ENCODE data around the gene TPD52L2. TPM values are rescaled to one million over a fixed set of nuclear protein-coding genes. Genes with fewer than 3 reads are reported as not detected.

The TPD52L2 gene
- polyA plus RNA-seq, 1 experiment: 202 TPM

DNA sequence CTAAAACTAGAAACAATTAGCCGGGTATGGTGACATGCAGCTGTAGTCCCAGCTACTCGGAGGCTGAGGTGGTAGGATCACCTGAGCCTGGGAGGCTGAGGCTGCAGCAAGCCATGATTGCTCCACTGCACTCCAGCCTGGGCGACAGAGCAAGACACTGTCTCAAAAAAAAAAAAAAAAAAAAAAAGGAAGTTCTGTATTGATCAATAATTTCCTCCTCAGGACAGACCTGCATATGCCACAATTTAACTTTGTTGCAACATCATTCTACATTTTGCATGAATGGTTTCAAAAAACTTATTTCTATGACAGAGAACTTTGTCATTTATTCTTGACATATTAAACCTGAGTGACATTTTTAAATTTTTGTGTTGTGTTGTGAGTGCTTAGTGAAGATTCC, 35.3 kb downstream of the TPD52L2 start:
- no peaks in the 10 kb centered on the region for H3K27me3 ChIP-seq (ENCODE audit: control insufficient read depth, insufficient read depth, low read length)
- H3K9me3 ChIP-seq (ENCODE audit: control insufficient read depth, insufficient read depth, low read length): no peaks in the 10 kb centered on the region
- ChIA-PET POLR2A (no interaction called here), CTCF (no interaction called here)
- no peak overlapping the region for H3K4me3 ChIP-seq (ENCODE audit: low read depth, low read length)
- TF ChIP-seq, protein P1, sequence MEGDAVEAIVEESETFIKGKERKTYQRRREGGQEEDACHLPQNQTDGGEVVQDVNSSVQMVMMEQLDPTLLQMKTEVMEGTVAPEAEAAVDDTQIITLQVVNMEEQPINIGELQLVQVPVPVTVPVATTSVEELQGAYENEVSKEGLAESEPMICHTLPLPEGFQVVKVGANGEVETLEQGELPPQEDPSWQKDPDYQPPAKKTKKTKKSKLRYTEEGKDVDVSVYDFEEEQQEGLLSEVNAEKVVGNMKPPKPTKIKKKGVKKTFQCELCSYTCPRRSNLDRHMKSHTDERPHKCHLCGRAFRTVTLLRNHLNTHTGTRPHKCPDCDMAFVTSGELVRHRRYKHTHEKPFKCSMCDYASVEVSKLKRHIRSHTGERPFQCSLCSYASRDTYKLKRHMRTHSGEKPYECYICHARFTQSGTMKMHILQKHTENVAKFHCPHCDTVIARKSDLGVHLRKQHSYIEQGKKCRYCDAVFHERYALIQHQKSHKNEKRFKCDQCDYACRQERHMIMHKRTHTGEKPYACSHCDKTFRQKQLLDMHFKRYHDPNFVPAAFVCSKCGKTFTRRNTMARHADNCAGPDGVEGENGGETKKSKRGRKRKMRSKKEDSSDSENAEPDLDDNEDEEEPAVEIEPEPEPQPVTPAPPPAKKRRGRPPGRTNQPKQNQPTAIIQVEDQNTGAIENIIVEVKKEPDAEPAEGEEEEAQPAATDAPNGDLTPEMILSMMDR (IDR thresholded peaks at IDR 0.05; ENCODE audit: low read depth, low read length): no peak
- no peak overlapping the region for H3K27ac ChIP-seq (ENCODE audit: low read depth, low read length)
- DNase-seq (ENCODE audit: low read depth, low spot score): no peak

DNA sequence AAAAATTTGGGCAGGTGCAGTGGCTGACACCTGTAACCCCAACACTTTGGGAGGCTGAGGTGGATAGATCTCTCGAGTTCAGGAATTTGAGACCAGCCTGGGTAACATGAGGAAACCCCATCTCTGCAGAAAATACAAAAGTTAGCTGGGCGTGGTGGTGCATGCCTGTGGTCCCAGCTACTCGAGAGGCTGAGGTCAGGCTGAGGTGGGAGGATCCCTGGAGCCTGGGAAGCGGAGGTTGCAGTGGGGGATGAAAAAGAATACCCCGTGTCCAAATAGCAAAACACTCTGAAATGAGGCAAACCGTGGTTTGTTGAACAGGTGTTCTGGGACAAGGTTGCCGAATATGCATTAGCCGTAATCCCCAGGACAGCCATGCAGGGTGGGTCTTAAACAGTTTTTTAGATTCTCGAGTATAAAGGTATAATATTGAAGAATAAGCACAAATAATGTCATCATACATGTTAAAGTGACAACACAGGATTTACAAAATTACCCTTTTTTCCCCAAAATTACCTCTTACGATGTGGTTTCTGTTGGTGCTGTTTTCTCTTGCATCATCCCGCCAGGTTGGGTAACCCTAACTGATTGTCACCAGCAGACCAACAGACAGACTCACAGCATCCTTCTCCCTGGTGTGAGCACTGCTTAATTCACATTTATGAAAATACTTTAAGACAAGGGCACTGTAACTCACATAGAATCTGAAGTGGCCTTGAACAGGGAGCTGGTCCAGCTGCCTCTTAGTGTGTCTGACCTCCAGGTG, 38.9 kb downstream of the TPD52L2 start:
- ChIA-PET CTCF (no interaction called here), POLR2A (no interaction called here)
- TF ChIP-seq, protein P1 (IDR thresholded peaks at IDR 0.05; ENCODE audit: low read depth, low read length): no peak
- Histone ChIP-seq H3K4me3 (ENCODE audit: low read depth, low read length) (no peak overlapping the region), H3K27me3 (ENCODE audit: control insufficient read depth, insufficient read depth, low read length) (no peaks in the 10 kb centered on the region), H3K27ac (ENCODE audit: low read depth, low read length) (peak overlapping the region; percentile 31), H3K9me3 (ENCODE audit: control insufficient read depth, insufficient read depth, low read length) (no peaks in the 10 kb centered on the region)
- DNase-seq (ENCODE audit: low read depth, low spot score): no peak

DNA sequence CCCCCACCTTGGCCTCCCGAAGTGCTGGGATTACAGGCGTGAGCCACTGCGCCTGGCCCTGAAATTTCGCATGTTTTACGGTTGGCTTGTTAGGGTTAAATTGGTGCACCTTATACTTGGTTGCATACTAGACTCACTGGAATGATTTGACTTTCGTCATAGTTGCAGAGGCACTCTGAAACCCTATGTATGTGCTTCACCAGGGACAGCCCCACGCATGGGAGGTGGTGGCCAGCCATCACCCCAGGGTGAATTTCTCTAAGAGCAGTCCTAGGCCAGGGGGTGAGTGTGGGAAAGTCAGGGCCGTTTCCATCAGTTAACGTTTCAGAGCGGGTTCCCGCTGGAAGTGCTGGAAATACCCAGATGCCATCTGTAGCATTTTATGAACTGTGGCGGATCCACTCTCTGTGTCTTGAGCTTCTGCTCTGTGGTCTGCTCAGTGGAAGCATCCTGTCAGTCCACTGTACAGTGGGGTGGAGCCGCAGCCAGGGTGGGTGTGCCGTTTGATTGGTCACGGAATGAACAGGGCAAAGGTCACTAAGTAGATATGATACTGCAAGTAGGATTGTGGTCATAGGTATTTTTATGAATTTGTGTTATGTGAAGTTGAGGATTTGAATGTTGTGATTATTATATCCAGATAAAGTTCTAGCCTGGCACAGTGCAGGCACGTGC, 43.1 kb downstream of the TPD52L2 start:
- ChIA-PET CTCF (no interaction called here), POLR2A (no interaction called here)
- TF ChIP-seq, protein P1 (IDR thresholded peaks at IDR 0.05; ENCODE audit: low read depth, low read length): no peak
- DNase-seq (ENCODE audit: low read depth, low spot score): no peak
- H3K4me3 ChIP-seq (ENCODE audit: low read depth, low read length): no peak overlapping the region
- H3K27me3 ChIP-seq (ENCODE audit: control insufficient read depth, insufficient read depth, low read length): no peaks in the 10 kb centered on the region
- H3K9me3 ChIP-seq (ENCODE audit: control insufficient read depth, insufficient read depth, low read length): no peaks in the 10 kb centered on the region
- H3K27ac ChIP-seq (ENCODE audit: low read depth, low read length): no peak overlapping the region

DNA sequence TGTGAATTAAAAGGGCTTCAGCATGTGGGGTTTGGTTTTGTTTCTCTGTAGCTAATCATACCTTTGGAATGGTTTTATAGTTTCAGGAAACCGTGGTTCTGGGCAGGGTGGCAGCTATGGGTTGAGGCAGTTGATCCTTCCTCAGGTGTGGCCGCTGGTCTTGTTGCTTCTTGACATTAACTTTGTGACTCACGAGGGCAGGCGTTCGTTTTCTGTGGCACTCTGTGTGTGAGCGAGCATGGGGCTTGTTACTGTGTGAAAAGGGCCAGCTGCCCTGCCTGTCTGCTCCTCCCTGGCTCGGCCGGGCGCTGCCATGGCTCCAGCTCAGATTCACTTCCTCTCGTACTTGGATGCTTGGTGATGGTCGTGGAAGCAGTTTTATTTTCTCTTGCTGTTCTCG, 46.1 kb downstream of the TPD52L2 start:
- no peak for DNase-seq (ENCODE audit: low read depth, low spot score)
- H3K4me3 ChIP-seq (ENCODE audit: low read depth, low read length): no peak overlapping the region
- H3K27me3 ChIP-seq (ENCODE audit: control insufficient read depth, insufficient read depth, low read length): no peaks in the 10 kb centered on the region
- no peak overlapping the region for H3K27ac ChIP-seq (ENCODE audit: low read depth, low read length)
- POLR2A ChIA-PET: no interaction called here
- CTCF ChIA-PET: no interaction called here
- H3K9me3 ChIP-seq (ENCODE audit: control insufficient read depth, insufficient read depth, low read length): peaks cover 7% of the 10 kb centered on the region; the same call in 1 of the 2 replicates
- TF ChIP-seq, protein P1 (IDR thresholded peaks at IDR 0.05; ENCODE audit: low read depth, low read length): no peak

DNA sequence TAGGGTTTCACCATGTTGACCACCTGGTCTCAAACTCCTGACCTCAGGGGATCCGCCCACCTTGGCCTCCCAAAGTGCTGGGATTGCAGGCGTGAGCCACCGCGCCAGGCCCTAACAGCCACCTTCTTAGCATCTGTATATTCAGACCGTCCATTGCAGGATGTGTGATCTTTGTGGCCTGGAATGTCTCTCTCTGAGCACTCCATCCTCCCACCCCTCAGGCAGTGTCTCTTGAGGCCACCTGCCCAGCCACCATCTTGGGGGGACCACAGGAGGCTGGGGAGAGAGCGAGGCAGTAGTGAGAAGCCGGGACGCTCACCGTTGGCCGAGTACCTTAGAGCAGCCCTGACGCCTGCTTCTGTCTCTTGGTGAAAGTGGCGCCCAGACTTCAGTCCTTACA, 48.7 kb downstream of the TPD52L2 start:
- H3K27me3 ChIP-seq (ENCODE audit: control insufficient read depth, insufficient read depth, low read length): no peaks in the 10 kb centered on the region
- peaks cover 9% of the 10 kb centered on the region; the same call in 1 of the 2 replicates for H3K9me3 ChIP-seq (ENCODE audit: control insufficient read depth, insufficient read depth, low read length)
- ChIA-PET CTCF (no interaction called here), POLR2A (no interaction called here)
- H3K4me3 ChIP-seq (ENCODE audit: low read depth, low read length): no peak overlapping the region
- TF ChIP-seq, protein P1 (IDR thresholded peaks at IDR 0.05; ENCODE audit: low read depth, low read length): no peak
- DNase-seq (ENCODE audit: low read depth, low spot score): no peak
- H3K27ac ChIP-seq (ENCODE audit: low read depth, low read length): no peak overlapping the region

All from AG04450 (cell line).